WTC11 (cell line): ENCODE measurements around the gene RASGRF2. TPM values are rescaled to one million over a fixed set of nuclear protein-coding genes. Genes with fewer than 3 reads are reported as not detected.
A peak's percentile ranks its signal among the peaks of the same experiment; 100 is the strongest.

ENCODE experiments used
- ATAC-seq: fragments of 200-7000 bp; cut with Tn5 transposase; 2 replicates; pipeline ENCODE4 v1.10.0; 2021; ENCODE audit warnings: mild to moderate bottlenecking, moderate library complexity
- CTCF ChIA-PET: fragments of 300-600 bp; sonication (Branson Sonifier 250); formaldehyde crosslinking; loops from one replicate; lab custom pipeline; 2021; ENCODE audit warnings: antibody characterized with exemption; lab: Charles Lee
- POLR2A ChIA-PET: fragments of 350-600 bp; sonication (Branson Sonifier 250); formaldehyde crosslinking; loops from one replicate; lab custom pipeline; 2021; ENCODE audit warnings: antibody characterized with exemption; lab: Charles Lee
- DNase-seq: peaks from one replicate; pipeline ENCODE4 v3.0.0; 2021; ENCODE audit warnings: low spot score
- H3K27ac Mint-ChIP-seq: 2 replicates; pipeline ENCODE4 v1.8.0; 2021; ENCODE audit warnings: mixed read lengths
- H3K27me3 Mint-ChIP-seq: 2 replicates; pipeline ENCODE4 v1.8.0; 2021; ENCODE audit warnings: low read depth, mild to moderate bottlenecking, moderate library complexity, mixed read lengths
- H3K36me3 Mint-ChIP-seq: 2 replicates; pipeline ENCODE4 v1.8.0; 2021; ENCODE audit warnings: mixed read lengths
- H3K4me1 Mint-ChIP-seq: 2 replicates; pipeline ENCODE4 v1.8.0; 2022; ENCODE audit warnings: mixed read lengths
- H3K4me3 Mint-ChIP-seq: 2 replicates; pipeline ENCODE4 v1.8.0; 2021; ENCODE audit warnings: mild to moderate bottlenecking, moderate library complexity, mixed read lengths
- H3K9me3 Mint-ChIP-seq: 2 replicates; pipeline ENCODE4 v1.8.0; 2021; ENCODE audit warnings: mixed read lengths
- ARID4B ChIP-seq: sonication (generic); formaldehyde crosslinking; IDR thresholded peaks from 2 replicates; pipeline ENCODE4 v1.8.0; 2023; ENCODE audit warnings: missing genetic modification reagents, mild to moderate bottlenecking, borderline replicate concordance
- ATF2 ChIP-seq: sonication (generic); formaldehyde crosslinking; IDR thresholded peaks from 2 replicates; pipeline ENCODE4 v1.8.1; 2022; ENCODE audit warnings: low read depth, missing genetic modification reagents, borderline replicate concordance
- CREM ChIP-seq: sonication (generic); formaldehyde crosslinking; IDR thresholded peaks from 2 replicates; pipeline ENCODE4 v1.8.1; 2022; ENCODE audit warnings: mild to moderate bottlenecking, missing genetic modification reagents, moderate library complexity
- ELF4 ChIP-seq: sonication (generic); formaldehyde crosslinking; IDR thresholded peaks from 2 replicates; pipeline ENCODE4 v1.8.1; 2022; ENCODE audit warnings: low read depth, mild to moderate bottlenecking, moderate library complexity, missing genetic modification reagents
- EMX1 ChIP-seq: fragments of 250-450 bp; sonication (Bioruptor Pico); IDR thresholded peaks from 2 replicates; pipeline ENCODE4 v1.8.0; 2021; ENCODE audit warnings: mild to moderate bottlenecking
- FOXK1 ChIP-seq: sonication (generic); formaldehyde crosslinking; IDR thresholded peaks from 2 replicates; pipeline ENCODE4 v1.8.0; 2022; ENCODE audit warnings: mild to moderate bottlenecking, moderate library complexity, missing genetic modification reagents
- GTF2I ChIP-seq: fragments of 250-450 bp; sonication (Bioruptor Pico); conservative IDR thresholded peaks from 2 replicates; pipeline ENCODE4 v1.4.0; 2021; ENCODE audit warnings: mild to moderate bottlenecking
- JAZF1 ChIP-seq: fragments of 250-450 bp; sonication (Bioruptor Pico); IDR thresholded peaks from 2 replicates; pipeline ENCODE4 v1.9.0; 2021; ENCODE audit warnings: moderate library complexity, mild to moderate bottlenecking, inconsistent platforms
- JUN ChIP-seq: sonication (generic); formaldehyde crosslinking; IDR thresholded peaks from 2 replicates; pipeline ENCODE4 v1.8.0; 2023; ENCODE audit warnings: mild to moderate bottlenecking, missing genetic modification reagents
- MAX ChIP-seq: sonication (generic); formaldehyde crosslinking; IDR thresholded peaks from 2 replicates; pipeline ENCODE4 v1.8.0; 2022; ENCODE audit warnings: mild to moderate bottlenecking, missing genetic modification reagents
- NFATC4 ChIP-seq: fragments of 250-450 bp; sonication (Bioruptor Pico); IDR thresholded peaks from 2 replicates; pipeline ENCODE4 v1.9.0; 2021; ENCODE audit warnings: mild to moderate bottlenecking
- NFE2L1 ChIP-seq: sonication (generic); formaldehyde crosslinking; IDR thresholded peaks from 2 replicates; pipeline ENCODE4 v1.8.1; 2023; ENCODE audit warnings: missing genetic modification reagents
- SMAD3 ChIP-seq: sonication (generic); formaldehyde crosslinking; IDR thresholded peaks from 2 replicates; pipeline ENCODE4 v1.8.0; 2022; ENCODE audit warnings: missing genetic modification reagents, mild to moderate bottlenecking, borderline replicate concordance
- SMAD4 ChIP-seq: sonication (generic); formaldehyde crosslinking; IDR thresholded peaks from 2 replicates; pipeline ENCODE4 v1.8.0; 2022; ENCODE audit warnings: mild to moderate bottlenecking, missing genetic modification reagents
- TEAD1 ChIP-seq: sonication (generic); formaldehyde crosslinking; IDR thresholded peaks from 2 replicates; pipeline ENCODE4 v1.8.0; 2022; ENCODE audit warnings: mild to moderate bottlenecking, missing genetic modification reagents
- TEAD4 ChIP-seq: sonication (generic); formaldehyde crosslinking; IDR thresholded peaks from 2 replicates; pipeline ENCODE4 v1.8.0; 2022; ENCODE audit warnings: mild to moderate bottlenecking, missing genetic modification reagents
- ZBTB43 ChIP-seq: sonication (generic); formaldehyde crosslinking; IDR thresholded peaks from 2 replicates; pipeline ENCODE4 v1.8.1; 2023; ENCODE audit warnings: mild to moderate bottlenecking, missing genetic modification reagents
- ZNF317 ChIP-seq: sonication (generic); formaldehyde crosslinking; IDR thresholded peaks from 2 replicates; pipeline ENCODE4 v1.8.1; 2023; ENCODE audit warnings: low read depth, mild to moderate bottlenecking, moderate library complexity, missing genetic modification reagents, borderline replicate concordance
- ZNF416 ChIP-seq: fragments of 250-450 bp; sonication (Bioruptor Pico); IDR thresholded peaks from 2 replicates; pipeline ENCODE4 v1.9.0; 2021; ENCODE audit warnings: mild to moderate bottlenecking, inconsistent platforms
- ZNF512 ChIP-seq: sonication (generic); formaldehyde crosslinking; IDR thresholded peaks from 2 replicates; pipeline ENCODE4 v1.8.1; 2022; ENCODE audit warnings: missing genetic modification reagents, borderline replicate concordance
- total RNA-seq: library from RNA; stranded (reverse); gene quantifications from 3 replicates; pipeline ENCODE4 v1.2.3, GENCODE V29; 2021
- TF ChIP-seq, protein P1 (sequence below): sonication (generic); formaldehyde crosslinking; IDR thresholded peaks from 2 replicates; pipeline ENCODE4 v1.8.0; 2022; ENCODE audit warnings: mild to moderate bottlenecking, missing genetic modification reagents

RASGRF2 gene
- total RNA-seq, 1 experiment from 2014 or later, result 17.6 TPM

DNA sequence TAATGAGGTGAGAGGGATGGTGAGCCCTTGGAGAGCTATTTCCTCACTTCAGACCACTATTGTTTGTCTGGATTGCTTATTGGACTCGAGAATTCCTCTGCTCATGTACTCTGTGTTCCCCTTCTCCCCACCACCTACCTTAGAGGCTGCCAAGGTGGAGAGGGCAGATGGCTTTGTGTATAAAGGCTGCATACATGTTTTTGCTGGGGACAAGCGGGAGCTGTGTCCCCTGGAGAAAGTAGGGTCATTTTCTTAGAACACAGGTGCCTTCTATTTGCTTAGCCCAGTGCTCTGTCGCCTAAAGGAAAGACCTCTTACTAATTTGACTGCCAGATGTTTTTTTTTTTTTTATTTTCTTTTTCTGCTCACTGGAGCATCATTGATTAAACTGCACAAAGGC lies 29.7 kb downstream of the RASGRF2 start:
- Mint-ChIP-seq H3K27me3 (no peaks in the 10 kb centered on the region), H3K27ac (peak overlapping the region; percentile 94), H3K36me3 (no peaks in the 10 kb centered on the region), H3K4me3 (no peak overlapping the region), H3K4me1 (peaks cover 59% of the 10 kb centered on the region), H3K9me3 (no peaks in the 10 kb centered on the region)
- ATAC-seq (no peak), DNase-seq (no peak)
- CTCF ChIA-PET, result interaction anchor here (0.8 to 1.4 kb wide), 3 partner anchors 12 to 118 kb away, joined by 3 read pairs; no protein-coding TSS in a partner anchor
- POLR2A ChIA-PET, result interaction anchor here (0.5 kb wide), 1 partner anchor 59 kb away, joined by 9 read pairs; no protein-coding TSS in a partner anchor
- TF ChIP-seq ZBTB43 (CRISPR knock-in tag), result no peak
- TF ChIP-seq NFATC4 (CRISPR knock-in tag), result no peak
- no peak for TF ChIP-seq JAZF1 (CRISPR knock-in tag)
- TF ChIP-seq ZNF416, result no peak

DNA sequence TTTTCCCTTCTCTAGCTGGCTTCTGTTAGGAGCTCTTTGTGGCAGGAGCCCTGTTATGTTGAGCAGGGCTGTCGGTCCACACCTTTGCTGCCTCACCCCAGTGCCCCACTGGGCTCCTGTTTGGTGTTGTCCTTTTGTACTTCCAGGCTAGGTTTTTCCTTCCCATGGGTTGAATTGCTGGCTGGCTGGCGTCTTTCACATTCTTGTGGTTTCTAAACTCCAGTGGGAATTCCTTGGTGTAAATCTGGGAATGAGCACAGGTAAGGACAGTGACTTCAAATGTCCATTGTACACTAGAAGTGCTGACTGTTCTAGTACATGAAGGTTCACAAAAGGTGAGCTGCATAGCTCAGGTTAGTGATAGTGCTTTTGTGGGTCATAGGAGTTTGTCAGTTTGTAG lies 30.4 kb downstream of the RASGRF2 start:
- ChIA-PET POLR2A (no interaction called here), CTCF (interaction anchor here (0.8 to 1.4 kb wide), 2 partner anchors 16 to 118 kb away, joined by 3 read pairs; no protein-coding TSS in a partner anchor)
- Mint-ChIP-seq H3K27ac (peak overlapping the region; percentile 94), H3K4me1 (peaks cover 58% of the 10 kb centered on the region), H3K27me3 (no peaks in the 10 kb centered on the region), H3K36me3 (no peaks in the 10 kb centered on the region), H3K9me3 (no peaks in the 10 kb centered on the region), H3K4me3 (no peak overlapping the region; the same call in 1 of the 2 replicates)
- ATAC-seq (peak; percentile 56), DNase-seq (no peak)
- TF ChIP-seq ZNF317 (CRISPR knock-in tag) (no peak), JUN (CRISPR knock-in tag) (no peak), ELF4 (CRISPR knock-in tag) (no peak), ARID4B (CRISPR knock-in tag) (no peak), SMAD3 (CRISPR knock-in tag) (no peak), SMAD4 (CRISPR knock-in tag) (no peak), FOXK1 (CRISPR knock-in tag) (no peak), JAZF1 (CRISPR knock-in tag) (no peak), TEAD1 (no peak), NFE2L1 (no peak), ZNF512 (CRISPR knock-in tag) (no peak), TEAD4 (CRISPR knock-in tag) (no peak), GTF2I (CRISPR knock-in tag) (no peak), MAX (no peak), CREM (CRISPR knock-in tag) (no peak), ATF2 (CRISPR knock-in tag) (no peak), EMX1 (CRISPR knock-in tag) (no peak)
- TF ChIP-seq, protein P1, sequence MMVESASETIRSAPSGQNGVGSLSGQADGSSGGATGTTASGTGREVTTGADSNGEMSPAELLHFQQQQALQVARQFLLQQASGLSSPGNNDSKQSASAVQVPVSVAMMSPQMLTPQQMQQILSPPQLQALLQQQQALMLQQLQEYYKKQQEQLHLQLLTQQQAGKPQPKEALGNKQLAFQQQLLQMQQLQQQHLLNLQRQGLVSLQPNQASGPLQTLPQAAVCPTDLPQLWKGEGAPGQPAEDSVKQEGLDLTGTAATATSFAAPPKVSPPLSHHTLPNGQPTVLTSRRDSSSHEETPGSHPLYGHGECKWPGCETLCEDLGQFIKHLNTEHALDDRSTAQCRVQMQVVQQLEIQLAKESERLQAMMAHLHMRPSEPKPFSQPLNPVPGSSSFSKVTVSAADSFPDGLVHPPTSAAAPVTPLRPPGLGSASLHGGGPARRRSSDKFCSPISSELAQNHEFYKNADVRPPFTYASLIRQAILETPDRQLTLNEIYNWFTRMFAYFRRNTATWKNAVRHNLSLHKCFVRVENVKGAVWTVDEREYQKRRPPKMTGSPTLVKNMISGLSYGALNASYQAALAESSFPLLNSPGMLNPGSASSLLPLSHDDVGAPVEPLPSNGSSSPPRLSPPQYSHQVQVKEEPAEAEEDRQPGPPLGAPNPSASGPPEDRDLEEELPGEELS (CRISPR knock-in tag), result no peak
